ENCODE results near the gene CDK14.
"Not testable (repeated sequence)": the region's sequence is repeated elsewhere in the genome, so short reads cannot be mapped to it uniquely, and the experiment has no call there.

DNA sequence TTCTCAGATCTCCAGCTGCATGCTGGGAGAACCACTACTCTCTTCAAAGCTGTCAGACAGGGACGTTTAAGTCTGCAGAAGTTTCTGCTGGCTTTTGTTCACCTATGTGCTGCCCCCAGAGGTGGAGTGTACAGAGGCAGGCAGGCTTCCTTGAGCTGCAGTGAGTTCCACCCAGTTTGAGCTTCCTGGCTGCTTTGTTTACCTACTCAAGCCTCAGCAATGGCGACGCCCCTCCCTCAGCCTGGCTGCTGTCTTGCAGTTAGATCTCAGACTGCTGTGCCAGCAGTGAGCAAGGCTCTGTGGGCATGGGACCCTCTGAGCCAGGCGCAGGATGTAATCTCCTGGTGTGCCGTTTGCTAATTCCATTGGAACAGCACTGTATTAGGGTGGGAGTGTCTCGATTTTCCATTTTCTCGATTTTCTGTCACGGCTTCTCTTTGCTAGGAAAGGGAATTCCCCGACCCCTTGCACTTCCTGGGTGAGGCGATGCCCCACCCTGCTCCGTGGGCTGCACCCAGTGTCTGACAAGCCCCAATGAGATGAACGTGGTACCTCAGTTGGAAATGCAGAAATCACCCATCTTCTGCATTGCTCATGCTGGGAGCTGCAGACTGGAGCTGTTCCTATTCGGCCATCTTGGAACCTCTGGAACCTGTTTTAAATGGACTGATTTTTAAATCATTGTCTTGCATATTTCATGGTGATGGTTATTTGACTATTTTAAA lies 332.7 kb downstream of the CDK14 start:
- TF ChIP-seq, protein P1, sequence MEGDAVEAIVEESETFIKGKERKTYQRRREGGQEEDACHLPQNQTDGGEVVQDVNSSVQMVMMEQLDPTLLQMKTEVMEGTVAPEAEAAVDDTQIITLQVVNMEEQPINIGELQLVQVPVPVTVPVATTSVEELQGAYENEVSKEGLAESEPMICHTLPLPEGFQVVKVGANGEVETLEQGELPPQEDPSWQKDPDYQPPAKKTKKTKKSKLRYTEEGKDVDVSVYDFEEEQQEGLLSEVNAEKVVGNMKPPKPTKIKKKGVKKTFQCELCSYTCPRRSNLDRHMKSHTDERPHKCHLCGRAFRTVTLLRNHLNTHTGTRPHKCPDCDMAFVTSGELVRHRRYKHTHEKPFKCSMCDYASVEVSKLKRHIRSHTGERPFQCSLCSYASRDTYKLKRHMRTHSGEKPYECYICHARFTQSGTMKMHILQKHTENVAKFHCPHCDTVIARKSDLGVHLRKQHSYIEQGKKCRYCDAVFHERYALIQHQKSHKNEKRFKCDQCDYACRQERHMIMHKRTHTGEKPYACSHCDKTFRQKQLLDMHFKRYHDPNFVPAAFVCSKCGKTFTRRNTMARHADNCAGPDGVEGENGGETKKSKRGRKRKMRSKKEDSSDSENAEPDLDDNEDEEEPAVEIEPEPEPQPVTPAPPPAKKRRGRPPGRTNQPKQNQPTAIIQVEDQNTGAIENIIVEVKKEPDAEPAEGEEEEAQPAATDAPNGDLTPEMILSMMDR (IDR thresholded peaks at IDR 0.05; ENCODE audit: insufficient read depth, low read length): not testable (repeated sequence)
- not testable (repeated sequence) for TF ChIP-seq POLR2AphosphoS5 (IDR thresholded peaks at IDR 0.05; ENCODE audit: low read depth)
